GM19438 (cell line): ENCODE results near the gene CD7.

Experiments
- ATAC-seq: cut with Tn5 transposase; IDR thresholded peaks from one replicate; pipeline ENCODE4 v1.9.1; 2021; ENCODE audit warnings: low read depth; ENCODE audit not compliant: unreplicated experiment

Gene CD7

GRCh38 chr17:82301300-82301915, 16.0 kb downstream of the CD7 start:
- no peak for ATAC-seq

- no peak for ATAC-seq
These were observed 16.6 kb downstream of the CD7 start for GRCh38 chr17:82300707-82301270.

GRCh38 chr17:82300228-82300627, 17.2 kb downstream of the CD7 start:
- no peak for ATAC-seq

GRCh38 chr17:82299452-82299851, 18.0 kb downstream of the CD7 start:
- no peak for ATAC-seq

- ATAC-seq = no peak
These were observed 18.6 kb downstream of the CD7 start for GRCh38 chr17:82298538-82299421.

GRCh38 chr17:82297714-82298537, 19.5 kb downstream of the CD7 start:
- ATAC-seq = peak; percentile 47

GRCh38 chr17:82297280-82297713, 20.1 kb downstream of the CD7 start:
- ATAC-seq = no peak

GRCh38 chr17:82296511-82297279, 20.7 kb downstream of the CD7 start:
- ATAC-seq = no peak

GRCh38 chr17:82295472-82295814, 22.0 kb downstream of the CD7 start:
- ATAC-seq = no peak

- ATAC-seq = no peak
These were observed 23.2 kb downstream of the CD7 start for GRCh38 chr17:82294064-82294773.

GRCh38 chr17:82292251-82293154, 24.9 kb downstream of the CD7 start:
- ATAC-seq = peak; percentile 93

GRCh38 chr17:82291582-82292250, 25.7 kb downstream of the CD7 start:
- no peak for ATAC-seq

GRCh38 chr17:82287868-82288801, 29.3 kb downstream of the CD7 start:
- ATAC-seq = no peak

GRCh38 chr17:82287013-82287867, 30.2 kb downstream of the CD7 start:
- no peak for ATAC-seq

- no peak for ATAC-seq
These were observed 32.3 kb downstream of the CD7 start for GRCh38 chr17:82285141-82285540.

- no peak for ATAC-seq
These were observed 34.1 kb downstream of the CD7 start for GRCh38 chr17:82283208-82283749.
